Stomach (tissue), 4 donors: ENCODE measurements around the gene ZDHHC18.

ENCODE experiments used
- CTCF ChIP-seq, 7 experiments: fragments of 450-650 bp in 4 of 7; fragments of 200-600 bp in 3 of 7; sonication (generic) in 3 of 7; IDR thresholded peaks; one replicate each; pipeline ENCODE4 v1.5.1; 2016 to 2019; ENCODE audit warnings: antibody characterized with exemption in 7 of 7, control low read depth in 2 of 7, mild to moderate bottlenecking in 1 of 7
- POLR2A ChIP-seq, 4 donors: fragments of 450-650 bp; IDR thresholded peaks; one replicate each; pipeline ENCODE4 v1.6.1; 2016; ENCODE audit warnings: antibody characterized with exemption in 4 of 4, control low read depth in 2 of 4, mild to moderate bottlenecking in 1 of 4, moderate library complexity in 1 of 4
- POLR2AphosphoS5 ChIP-seq, 3 donors: sonication (generic); formaldehyde crosslinking; IDR thresholded peaks; one replicate each; pipeline ENCODE4 v1.6.1; 2016; ENCODE audit warnings: antibody characterized with exemption in 3 of 3

- TF ChIP-seq CTCF (IDR thresholded peaks at IDR 0.05): no peak
- TF ChIP-seq POLR2AphosphoS5 (IDR thresholded peaks at IDR 0.05): no peak
- no peak for TF ChIP-seq POLR2A (IDR thresholded peaks at IDR 0.05)
Measured at GRCh38 chr1:26848499-26848898, 22.0 kb downstream of the ZDHHC18 start.
